Stimulated activated CD4-positive, alpha-beta T cell treated with anti-CD3 and anti-CD28 coated beads, Interleukin-4, amount 100 ng/mL, for 24 hours (primary cell): Measurements from ENCODE around the gene STYXL2.

Experiments used
- DNase-seq: peaks from one replicate; pipeline ENCODE4 v3.0.0-alpha.2; 2020

Gene STYXL2

DNA sequence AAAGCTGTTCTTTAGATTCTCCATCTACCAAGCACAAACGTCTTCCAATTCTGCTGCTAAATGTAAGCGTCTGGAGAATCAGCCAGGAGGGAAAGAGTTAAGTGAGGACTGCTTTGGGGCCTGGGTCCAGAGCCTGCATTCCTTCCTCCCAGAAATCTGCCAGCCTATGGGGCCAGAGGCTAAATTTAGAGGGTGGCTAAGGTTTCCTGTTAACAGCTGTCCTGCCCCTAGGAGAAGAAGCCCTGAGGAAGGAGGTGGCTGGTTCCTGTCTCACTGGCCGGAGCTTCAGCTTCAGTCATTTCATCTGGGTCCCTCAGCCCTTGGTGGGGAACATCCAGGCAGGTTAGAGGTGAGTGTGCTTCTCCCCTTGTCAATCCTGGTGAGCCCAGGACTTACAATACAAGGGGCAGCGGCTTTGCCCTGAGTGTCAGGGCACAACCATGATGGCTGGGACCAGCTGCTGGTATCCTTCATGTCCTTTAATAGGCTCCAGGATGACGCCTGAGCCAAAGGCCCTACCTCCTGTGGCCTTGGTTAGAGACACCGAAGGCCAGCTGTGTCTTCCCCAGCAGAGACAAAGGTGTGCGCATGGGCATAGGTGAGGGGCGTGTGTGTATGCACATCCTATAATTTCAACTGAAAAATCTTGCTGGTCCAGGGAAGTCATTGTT, at the start of gene STYXL2:
Gene STYXL2 (plus strand): TSS at position 230 of the 671 bp plus-strand sequence. CDS start 775 bp downstream, outside the sequence.
- DNase-seq, result no peak

DNA sequence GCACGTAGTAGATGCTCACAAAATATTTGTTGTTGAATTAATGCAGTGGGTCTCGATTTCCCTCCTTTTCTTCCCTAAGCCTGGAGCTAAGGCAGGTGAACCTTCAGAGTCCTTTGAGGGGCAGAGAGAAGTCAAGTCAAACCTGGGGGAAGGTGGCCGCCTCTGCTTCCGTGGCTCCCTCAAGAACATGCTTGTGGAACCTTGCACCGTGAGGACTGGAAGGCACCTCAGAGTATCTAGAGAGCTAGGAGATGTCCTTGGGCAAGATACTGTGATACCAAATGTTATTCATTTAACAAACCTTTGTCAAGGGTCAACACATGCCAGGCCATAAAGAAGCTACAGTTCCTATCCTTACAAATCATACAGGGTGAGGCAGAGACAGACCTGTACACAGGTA, 42.0 kb upstream of the STYXL2 start:
- DNase-seq, result no peak

DNA sequence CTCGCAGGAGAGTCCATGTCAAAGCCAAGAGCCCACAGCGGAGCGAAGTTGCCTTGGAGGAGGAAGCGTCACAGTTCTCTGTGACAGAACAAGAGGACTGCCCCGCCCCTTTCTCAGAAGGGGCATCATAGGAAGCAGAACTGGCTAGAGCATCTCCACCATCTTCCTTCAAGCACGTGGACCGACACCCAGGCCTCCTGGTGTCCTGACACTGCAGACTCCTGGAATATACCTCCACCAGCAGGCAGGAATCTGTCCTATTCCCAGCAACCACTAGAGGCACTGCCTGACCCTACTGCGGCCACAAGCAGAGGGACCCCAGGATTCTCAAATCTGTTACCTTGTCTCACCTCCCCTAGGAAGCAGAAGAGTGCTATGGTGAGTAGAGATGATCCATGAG, 41.5 kb upstream of the STYXL2 start:
- no peak for DNase-seq

DNA sequence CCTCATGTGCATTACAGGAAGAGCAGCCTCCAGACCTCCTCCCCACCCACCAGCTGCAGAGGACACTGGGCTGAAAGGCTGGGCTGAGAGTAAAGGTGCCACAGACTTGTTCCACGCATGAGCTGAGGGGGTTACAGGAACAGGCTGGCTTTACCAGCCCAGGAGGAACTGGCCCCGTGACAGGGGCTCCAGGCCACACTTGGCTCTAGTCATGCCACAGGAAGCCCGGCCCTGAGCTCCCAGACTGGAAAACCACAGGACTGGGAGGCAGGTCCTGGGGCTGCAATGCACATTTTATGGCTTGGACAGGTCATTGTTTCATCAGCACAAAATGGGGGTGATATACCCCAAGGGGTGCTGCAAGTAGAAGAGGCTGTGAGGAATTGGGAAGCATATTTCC, 39.3 kb upstream of the STYXL2 start:
- no peak for DNase-seq

DNA sequence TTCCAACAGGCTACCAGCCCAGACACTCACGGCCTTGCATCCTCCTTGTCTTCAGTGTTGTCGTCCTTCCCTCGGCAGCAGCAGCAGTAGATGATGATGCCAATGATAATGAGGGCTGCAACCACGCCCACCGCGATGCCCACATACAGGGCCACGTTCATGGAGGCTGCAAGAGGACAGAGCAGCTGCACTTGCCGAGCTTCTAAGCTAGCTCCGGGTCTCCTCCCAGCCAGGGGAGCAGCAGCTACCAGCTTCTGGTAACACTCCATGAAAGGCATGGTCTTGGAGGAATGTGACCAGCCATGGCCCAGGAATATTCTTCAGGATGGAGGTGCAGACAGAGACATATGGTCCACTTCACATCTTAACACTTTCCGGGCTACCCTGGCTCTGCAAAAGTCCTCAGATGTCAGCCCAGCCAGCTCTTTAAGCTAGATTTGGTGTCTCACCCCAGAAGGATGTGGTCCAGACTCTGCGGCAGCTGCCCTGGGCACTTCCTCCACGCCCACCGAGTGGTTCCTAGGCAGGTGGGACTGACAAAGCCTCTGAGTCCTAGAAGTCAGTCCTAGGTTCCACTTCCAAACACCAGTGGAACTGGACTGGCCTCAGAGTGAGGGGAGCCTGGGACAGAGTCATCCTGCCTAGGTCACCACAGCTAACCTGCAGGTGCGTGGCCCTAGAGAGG, 38.8 kb upstream of the STYXL2 start:
- no peak for DNase-seq

DNA sequence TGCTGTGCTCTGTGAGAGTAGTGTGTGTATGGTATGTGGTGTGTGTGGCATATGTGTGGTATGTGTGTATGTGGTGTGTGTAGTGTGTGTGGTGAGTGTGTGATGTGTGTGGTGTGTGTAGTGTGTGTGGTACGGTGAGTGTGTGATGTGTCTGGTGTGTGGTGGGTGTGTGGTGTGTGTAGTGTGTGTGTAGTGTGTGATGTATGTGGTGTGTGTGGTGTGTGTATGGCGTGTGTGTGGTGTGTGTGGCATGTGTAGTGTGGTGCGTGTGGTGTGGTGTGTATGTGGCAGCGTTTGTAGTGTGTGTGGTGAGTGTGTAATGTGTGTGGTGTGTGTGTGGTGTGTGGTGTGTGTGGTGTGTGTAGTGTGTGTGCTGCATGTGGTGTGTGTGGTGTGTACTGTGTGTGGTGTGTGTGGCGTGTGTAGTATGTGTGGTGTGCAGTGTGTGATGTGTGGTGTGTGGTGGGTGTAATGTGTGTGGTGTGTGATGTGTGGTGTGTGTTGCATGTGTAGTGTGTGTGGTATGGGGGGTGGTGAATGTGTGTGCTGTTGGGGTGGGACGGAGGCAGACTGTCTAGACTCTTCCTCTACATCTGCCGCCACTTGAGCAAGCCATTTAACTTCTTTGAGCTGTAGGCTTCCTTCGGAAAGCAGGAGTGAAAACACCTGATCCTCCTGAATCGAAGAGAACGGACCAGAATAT, 37.2 kb upstream of the STYXL2 start:
- no peak for DNase-seq

DNA sequence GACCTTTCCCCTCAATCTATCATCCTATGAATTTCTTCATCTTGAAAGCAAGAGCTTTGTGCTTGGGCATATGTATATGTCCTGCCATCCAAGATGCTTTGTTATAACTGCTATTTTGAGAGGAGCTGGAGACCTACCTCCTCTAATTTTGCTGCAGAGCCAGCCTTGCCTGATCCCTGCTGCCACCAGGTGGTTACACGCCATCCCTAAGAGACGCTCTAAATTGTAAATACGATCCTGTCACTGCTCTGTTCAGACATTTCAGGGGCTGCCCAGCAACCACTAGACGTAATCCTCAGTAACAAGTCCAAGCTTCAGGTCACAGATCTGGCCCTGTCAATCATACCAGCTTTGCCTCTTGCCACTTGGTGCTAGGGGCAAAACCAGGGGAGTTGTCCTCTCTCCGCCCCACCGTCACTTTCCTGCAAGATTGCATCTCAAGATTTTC, 36.6 kb upstream of the STYXL2 start:
- no peak for DNase-seq

DNA sequence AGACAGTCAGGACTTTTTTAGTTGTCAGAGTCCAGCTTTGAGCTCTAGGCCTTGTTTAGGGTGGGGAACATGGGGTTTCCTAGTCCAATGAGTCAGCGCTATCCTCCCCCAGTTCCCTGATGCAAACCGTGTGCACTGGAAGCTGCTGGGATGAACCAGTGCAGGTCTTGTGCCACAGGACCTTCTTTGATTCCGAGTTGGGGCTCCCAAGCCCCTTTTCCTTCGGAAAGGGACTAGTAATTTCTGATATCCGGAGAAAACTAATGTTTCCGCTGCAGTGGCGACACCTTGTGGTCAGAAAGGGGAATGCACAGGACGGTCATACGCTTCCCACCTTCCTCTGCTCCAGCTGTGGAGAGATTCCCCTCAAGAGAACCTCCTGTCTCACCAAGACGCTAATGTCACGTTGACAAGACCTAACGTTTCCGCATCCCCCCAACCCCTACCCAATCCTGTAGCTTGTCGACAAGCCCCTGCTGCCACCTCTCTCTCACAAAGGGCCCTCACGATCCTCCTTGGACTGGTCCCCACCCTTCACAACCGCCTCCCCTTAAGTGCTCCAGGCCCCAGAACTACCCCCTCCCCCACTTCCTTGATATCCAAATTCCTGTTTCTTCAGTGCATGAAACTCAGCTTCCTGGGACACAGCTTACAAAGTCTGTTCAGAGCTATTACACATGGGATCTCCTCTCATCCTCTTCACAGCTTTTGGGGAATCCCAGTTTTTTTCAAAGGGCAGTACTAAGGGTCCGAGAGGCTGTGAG, 34.6 kb upstream of the STYXL2 start:
- peak; percentile 81 for DNase-seq

DNA sequence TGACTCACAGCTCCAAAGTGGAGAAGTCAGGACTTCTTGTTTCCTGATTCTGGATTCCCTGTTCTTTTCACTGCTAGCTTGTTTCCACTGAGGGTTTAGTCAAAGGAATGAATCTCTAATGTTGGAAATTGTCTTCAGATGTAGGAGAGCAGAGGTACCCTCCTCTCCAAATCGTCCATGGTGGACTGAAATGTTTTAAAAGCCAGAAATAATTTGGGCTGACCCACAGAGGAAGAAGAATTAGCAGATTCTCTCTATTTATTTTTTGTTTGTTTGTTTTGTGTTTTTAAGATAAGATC, 34.1 kb upstream of the STYXL2 start:
- DNase-seq, result no peak

DNA sequence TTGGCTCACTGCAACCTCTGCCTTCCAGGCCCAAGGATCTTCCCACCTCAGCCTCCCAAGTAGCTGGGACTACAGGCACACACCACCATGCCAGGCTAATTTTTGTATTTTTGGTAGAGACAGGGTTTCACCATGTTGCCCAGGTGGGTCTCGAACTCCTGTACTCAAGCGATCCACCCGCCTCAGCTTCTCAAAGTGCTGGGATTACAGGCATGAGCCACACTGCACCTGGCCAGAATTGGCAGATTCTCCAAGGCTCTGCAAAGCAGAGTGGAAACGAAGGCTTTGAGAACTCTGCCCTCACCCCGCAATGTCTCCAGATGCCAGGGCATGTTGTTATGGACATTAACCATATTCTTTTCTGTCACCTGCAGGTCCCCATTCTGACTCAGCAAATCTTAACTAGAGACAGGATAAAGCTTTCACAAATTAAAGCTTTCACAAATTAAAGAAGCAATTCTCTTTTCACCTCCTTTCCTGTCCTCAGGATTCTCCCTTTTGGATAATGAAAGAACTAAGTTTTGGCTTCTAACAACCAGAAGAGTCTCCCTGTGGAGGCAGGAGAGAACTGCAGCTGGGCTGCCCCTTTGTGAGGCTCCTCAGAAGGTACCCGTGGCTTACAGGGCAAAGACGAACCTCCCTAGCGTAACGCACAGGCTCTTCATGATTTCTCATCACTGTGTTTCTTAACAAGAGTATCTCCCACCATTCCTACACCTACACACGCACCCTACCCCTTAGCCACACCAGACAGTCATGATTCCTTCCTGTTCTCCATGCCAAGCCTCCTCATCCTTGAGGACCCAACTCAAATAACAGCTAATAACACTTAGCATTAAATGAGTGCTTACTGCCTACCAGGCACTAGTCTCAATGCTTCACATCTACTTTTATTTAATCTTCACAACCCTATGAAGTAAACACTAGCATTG, 33.5 kb upstream of the STYXL2 start:
- no peak for DNase-seq

DNA sequence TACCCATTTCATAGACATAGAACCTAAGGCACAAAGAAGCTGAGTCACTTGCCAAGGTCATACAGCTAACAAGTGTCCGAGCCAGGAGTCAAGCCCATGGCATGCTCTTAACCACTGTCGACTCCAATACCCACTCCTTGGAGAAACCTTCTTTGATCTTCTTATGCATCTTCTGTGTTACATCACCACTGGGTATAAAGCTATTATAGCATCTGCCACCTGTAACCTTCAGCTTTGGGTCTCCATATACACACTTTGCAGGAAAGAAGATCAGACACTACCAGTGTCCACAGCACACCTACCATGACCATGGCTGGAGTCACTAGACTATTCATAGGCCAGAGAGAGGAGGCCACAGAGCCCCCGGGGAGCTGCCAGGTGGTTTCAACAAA, 32.8 kb upstream of the STYXL2 start:
- no peak for DNase-seq

DNA sequence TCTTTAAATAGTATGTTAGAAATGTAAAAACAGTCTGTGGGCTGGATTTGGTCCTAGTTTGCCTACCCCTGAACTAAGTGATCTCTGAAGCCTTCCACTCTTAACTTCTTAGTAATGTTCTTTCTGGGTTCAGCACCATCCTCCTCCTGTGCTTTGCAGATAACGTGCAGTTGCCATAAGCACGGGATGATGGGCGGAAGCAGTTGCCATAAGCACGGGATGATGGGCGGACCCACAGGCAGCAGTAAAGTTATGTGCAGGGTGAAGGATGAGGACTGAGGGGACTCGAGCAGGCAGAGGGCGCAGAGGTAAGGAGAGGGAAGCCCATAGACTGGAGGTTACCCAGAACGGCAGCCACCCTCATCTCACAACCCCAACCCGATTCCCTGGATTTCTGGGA, 29.3 kb upstream of the STYXL2 start:
- DNase-seq, result no peak

DNA sequence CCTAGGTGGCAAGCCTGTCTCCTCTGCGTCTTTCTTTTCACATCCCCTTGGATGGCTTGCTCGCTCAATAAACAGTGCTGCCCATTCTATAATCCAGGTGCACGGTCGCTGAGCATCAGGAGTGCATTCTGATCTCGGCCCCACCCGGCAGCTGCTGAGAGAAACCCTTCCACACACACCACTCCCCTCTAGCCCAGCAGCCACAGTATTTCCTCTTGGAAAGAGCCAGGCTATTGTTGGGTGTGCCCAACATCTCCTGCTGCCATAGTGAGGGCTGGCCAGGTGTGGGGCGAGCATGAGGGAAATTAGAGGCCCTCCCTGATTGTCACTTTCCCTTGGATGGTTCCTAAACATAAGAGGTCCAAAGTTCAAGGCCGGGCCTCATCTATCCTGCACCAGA, 28.4 kb upstream of the STYXL2 start:
- no peak for DNase-seq

DNA sequence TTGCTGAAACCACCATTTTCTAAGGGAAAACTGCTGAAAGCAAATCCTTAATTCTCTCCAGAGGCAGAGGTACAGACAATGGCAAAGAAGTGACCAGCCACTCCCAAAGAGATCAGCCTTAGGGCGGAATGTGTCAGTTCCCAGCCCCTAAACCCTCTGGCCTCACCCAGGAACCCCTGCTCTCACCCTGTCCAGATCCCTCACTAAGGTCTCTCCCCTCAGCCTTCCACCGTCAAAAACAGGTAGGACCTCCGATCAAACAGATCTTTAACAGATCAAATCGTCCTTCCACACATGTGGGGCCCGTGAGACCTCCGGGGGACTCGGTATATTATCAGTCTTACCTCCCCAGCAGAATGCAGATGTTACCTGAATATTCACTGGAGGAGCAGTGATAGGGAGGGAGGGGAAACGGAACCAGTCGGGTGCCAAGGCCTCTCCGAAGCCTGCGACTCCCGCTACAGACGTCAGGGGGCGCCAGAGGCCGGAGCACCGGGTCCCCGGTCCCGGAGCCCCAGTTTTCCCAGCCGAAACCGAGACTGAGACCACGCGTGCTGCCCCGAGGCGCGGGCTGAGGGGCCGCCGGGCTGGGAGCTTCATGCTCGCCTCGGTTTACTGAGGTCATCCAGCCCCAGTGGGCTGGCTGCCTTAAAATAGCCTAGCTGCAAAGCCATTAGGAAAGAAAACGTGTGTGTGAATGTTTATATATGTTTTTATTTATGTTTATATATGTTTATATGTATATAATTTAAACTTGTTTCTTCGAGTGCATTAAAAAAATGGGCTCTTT, 27.3 kb upstream of the STYXL2 start:
- peak; percentile 82 for DNase-seq

DNA sequence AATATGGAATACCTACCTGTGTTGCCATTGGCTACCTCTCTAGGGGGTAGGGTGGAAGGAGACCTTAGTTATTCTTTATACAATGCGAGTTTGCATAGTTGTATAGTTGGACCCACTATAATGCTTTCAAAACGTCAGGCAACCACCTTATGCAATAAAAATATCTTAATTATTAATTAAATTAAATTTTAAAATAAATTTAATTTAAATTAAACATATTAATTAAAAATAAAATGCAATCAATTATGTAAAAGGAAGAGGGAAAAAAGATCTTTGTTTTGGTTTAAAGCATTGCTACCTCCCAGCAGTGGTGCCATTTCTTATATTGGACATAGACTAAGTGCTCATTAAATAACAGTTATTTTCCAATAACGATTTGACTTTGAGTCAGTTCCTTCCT, 26.0 kb upstream of the STYXL2 start:
- DNase-seq, result no peak

DNA sequence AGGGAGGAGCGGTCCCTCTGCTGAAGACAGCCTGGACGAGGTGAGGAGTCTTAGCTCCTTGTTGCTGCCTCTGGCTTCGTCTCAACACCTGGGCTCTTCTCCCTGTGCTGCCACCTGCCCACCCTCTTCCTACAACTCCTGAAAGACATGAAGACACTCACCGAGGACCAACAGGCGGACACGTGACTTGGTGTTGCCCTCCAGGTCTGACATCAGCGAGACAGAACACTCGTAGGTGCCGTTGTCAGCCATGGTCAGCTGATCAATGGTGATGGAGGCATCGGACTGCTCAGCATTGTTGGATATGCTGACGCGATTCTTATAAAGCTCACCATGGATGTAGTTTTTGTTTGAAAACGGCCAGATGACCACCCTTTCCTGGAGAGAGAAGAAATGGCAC, 25.1 kb upstream of the STYXL2 start:
- no peak for DNase-seq

DNA sequence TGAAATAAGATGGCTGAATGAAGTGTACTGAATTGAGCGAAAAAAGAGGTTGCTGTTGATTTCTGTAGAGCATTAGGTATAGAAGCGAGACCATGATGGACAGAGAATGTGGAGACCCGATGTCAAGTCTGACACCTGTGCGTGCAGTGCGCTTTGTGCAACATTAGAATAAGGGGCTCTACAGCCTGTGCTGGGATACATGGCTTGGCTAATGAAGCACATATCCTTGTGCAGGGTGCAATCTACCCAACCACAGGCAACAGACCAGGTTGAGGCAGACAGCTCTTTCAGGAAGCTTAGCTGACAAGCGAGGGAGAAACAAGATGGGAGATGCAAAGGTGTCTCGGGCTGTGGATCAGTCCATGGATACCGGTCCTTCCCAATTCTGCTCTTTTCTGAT, 22.6 kb upstream of the STYXL2 start:
- DNase-seq, result no peak

DNA sequence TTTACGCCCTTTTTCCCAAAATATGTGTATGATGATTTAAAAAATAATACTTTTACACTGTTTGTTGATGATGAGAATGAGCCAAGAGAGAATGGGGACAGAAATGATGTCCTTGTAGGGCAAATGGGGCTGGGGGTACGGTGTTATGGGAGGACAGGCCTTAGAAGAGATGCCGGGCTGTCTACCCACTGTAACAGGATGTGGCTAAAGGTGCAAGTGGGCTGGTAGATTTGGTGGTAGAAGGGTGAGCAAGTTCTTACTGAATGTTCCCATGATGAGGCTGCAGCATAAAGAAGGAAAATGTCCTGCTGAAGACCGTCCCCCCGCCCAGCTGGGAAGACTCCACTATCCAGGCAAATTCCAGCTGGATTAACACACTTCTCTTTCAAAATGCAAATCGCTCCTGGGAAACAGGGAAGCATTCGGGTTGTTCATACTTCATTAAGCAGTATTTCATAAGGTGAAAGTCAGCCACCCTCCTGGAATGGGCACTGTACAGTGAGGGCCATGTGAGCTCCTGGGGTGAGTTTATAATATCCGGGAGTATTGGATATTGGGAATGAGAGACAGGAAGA, 17.7 kb upstream of the STYXL2 start:
- DNase-seq, result no peak

DNA sequence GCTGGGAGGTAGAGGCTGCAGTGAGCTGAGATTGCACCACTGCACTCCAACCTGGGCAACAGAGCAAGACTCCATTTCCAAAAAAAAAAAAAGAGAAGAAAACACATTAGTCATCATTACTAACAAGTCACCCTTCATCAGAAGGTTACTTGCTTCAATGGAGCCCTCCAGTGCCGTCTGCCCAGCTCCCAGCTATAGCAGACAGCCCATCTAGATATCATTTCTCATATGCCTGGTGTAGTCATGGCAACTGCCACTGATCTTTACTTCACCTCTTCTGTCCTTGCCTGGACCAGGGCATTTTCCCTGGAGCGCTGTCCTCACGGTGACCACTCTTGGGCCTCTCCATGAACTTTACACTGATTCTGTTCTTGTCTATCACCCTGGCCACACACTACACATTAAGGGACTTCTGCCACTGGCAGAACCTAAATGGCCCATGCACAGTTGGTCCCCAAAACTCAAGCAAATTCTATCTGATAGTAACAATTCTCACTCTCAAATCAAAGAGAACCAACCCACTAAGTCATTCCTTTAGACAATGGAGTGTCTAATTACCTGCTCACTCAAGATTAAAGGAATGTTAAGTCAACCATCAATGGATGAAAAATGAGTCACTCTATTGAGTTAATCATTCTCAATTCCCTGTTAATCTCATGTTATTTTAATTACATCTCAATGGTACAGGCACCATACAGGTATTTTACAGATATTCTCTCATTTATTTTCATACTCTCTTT, 16.6 kb upstream of the STYXL2 start:
- DNase-seq, result no peak

DNA sequence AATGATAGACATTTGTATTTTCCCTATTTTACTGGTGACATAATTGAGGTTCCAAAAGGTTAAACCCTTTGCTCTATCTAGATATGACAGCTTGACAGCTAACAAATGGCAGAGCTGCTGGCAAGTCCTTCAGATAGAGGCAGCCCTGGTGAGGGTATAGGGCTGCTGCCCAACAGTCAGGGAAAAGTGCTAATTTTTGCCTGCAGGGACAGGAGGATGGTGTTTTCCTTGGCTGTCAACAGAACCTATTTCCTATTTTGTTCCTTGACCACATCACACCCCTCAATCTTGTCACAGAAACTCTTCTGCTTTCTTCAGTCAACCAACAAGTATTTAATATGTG, 16.0 kb upstream of the STYXL2 start:
- no peak for DNase-seq
